B cell (primary cell): Measurements from ENCODE around the gene COL11A2. TPM values are rescaled to one million over a fixed set of nuclear protein-coding genes. Genes with fewer than 3 reads are reported as not detected.

Source experiments
- ATAC-seq: fragments of 200-7000 bp; cut with Tn5 transposase; one replicate; pipeline ENCODE4 v1.10.0; 2021; ENCODE audit warnings: low read depth, mild to moderate bottlenecking, moderate number of reproducible peaks, moderate library complexity
- CTCF ChIA-PET: fragments of 350-600 bp; sonication (Branson Sonifier 250); formaldehyde crosslinking; loops from one replicate; lab custom pipeline; 2021; ENCODE audit warnings: antibody characterized with exemption, inconsistent platforms; lab: Charles Lee
- POLR2A ChIA-PET: fragments of 350-600 bp; sonication (Branson Sonifier 250); formaldehyde crosslinking; loops from one replicate; lab custom pipeline; 2021; ENCODE audit warnings: antibody characterized with exemption; lab: Charles Lee
- DNase-seq: peaks from one replicate; pipeline ENCODE4 v3.0.0; 2013
- H2AFZ ChIP-seq: 2 replicates; pipeline ENCODE4 v1.6.1; 2012; ENCODE audit warnings: mild to moderate bottlenecking, low read depth, low read length; ENCODE audit not compliant: insufficient read depth, poor library complexity, severe bottlenecking
- H3K27ac ChIP-seq, 2 donors: 1 replicate in 1 of 2; 2 replicates in 1 of 2; pipeline ENCODE4 v1.5.1; 2012 to 2013; ENCODE audit warnings: low read length in 2 of 2, mild to moderate bottlenecking in 2 of 2, moderate library complexity in 1 of 2
- H3K27me3 ChIP-seq, 4 experiments: fragments of 200-600 bp in 1 of 4; sonication (generic) in 1 of 4; replicated peaks in 1 of 4; 1 replicate in 2 of 4; 2 replicates in 2 of 4; pipeline versions ENCODE4 v1.6.1 to v1.7.0; 2013 to 2016; ENCODE audit warnings: low read length in 3 of 4, mild to moderate bottlenecking in 2 of 4, mixed read lengths in 1 of 4, moderate library complexity in 1 of 4; ENCODE audit not compliant: insufficient read depth in 4 of 4, control insufficient read depth in 3 of 4; ENCODE audit errors: control extremely low read depth in 1 of 4
- H3K36me3 ChIP-seq, 2 experiments: replicated peaks in 1 of 2; 1 replicate in 1 of 2; 2 replicates in 1 of 2; pipeline versions ENCODE4 v1.6.1 to v1.7.1; 2013; ENCODE audit warnings: low read length in 1 of 2; ENCODE audit not compliant: insufficient read depth in 2 of 2, control insufficient read depth in 1 of 2; ENCODE audit errors: control extremely low read depth in 1 of 2, extremely low read depth in 1 of 2
- H3K4me1 ChIP-seq, 2 donors: fragments of 200-600 bp in 1 of 2; sonication (generic) in 1 of 2; 1 replicate in 1 of 2; 2 replicates in 1 of 2; pipeline versions ENCODE4 v1.5.1 to v1.6.1; 2013 to 2017; ENCODE audit warnings: low read length in 2 of 2; ENCODE audit not compliant: control insufficient read depth in 2 of 2, insufficient read depth in 2 of 2
- H3K4me2 ChIP-seq: replicated peaks from 2 replicates; pipeline ENCODE3; 2012; ENCODE audit warnings: mild to moderate bottlenecking, low read depth, low read length; ENCODE audit not compliant: poor library complexity, severe bottlenecking
- H3K4me3 ChIP-seq, 5 experiments: fragments of 200-600 bp in 1 of 5; sonication (generic) in 1 of 5; 1 replicate in 3 of 5; 2 replicates in 2 of 5; pipeline versions ENCODE4 v1.5.1 to v1.7.0; 2011 to 2016; ENCODE audit warnings: low read length in 4 of 5, mild to moderate bottlenecking in 4 of 5, low read depth in 2 of 5, control low read depth in 1 of 5, moderate library complexity in 1 of 5; ENCODE audit not compliant: insufficient read depth in 1 of 5; ENCODE audit errors: control extremely low read depth in 1 of 5, extremely low read depth in 1 of 5
- H3K79me2 ChIP-seq: fragments of 200-600 bp; sonication (generic); one replicate; pipeline ENCODE4 v1.6.0; 2016; ENCODE audit warnings: low read length; ENCODE audit not compliant: control insufficient read depth, insufficient read depth
- H3K9ac ChIP-seq: fragments of 200-600 bp; sonication (generic); 2 replicates; pipeline ENCODE4 v1.6.1; 2017; ENCODE audit warnings: mild to moderate bottlenecking, low read length, moderate library complexity
- H3K9me3 ChIP-seq, 3 donors: one replicate each; pipeline versions ENCODE4 v1.6.1 to v1.7.1; 2013; ENCODE audit warnings: low read length in 2 of 3; ENCODE audit not compliant: control insufficient read depth in 2 of 3, insufficient read depth in 1 of 3; ENCODE audit errors: control extremely low read depth in 1 of 3
- H4K20me1 ChIP-seq: 2 replicates; pipeline ENCODE4 v1.6.0; 2012; ENCODE audit warnings: mild to moderate bottlenecking, low read length; ENCODE audit not compliant: insufficient read depth, control insufficient read depth, poor library complexity, severe bottlenecking
- H3K27ac Mint-ChIP-seq: one replicate; pipeline ENCODE4 v1.8.0; 2021; ENCODE audit warnings: mixed read lengths
- H3K27me3 Mint-ChIP-seq: one replicate; pipeline ENCODE4 v1.8.0; 2021; ENCODE audit warnings: mixed read lengths
- H3K4me1 Mint-ChIP-seq: one replicate; pipeline ENCODE4 v1.8.0; 2021; ENCODE audit warnings: mixed read lengths
- H3K4me3 Mint-ChIP-seq: one replicate; pipeline ENCODE4 v1.8.0; 2021; ENCODE audit warnings: mixed read lengths
- H3K9me3 Mint-ChIP-seq: one replicate; pipeline ENCODE4 v1.8.0; 2022; ENCODE audit warnings: mixed read lengths; ENCODE audit not compliant: insufficient read depth
- EZH2 ChIP-seq: IDR thresholded peaks from 2 replicates; pipeline ENCODE4 v1.6.1; 2012; ENCODE audit warnings: borderline replicate concordance, low read depth, mild to moderate bottlenecking, moderate library complexity, low read length; ENCODE audit not compliant: insufficient read depth, poor library complexity, severe bottlenecking
- WGBS: methylation state at CpG from one replicate; pipeline ENCODE4 v1.1.5; 2013; ENCODE audit warnings: missing lambda C conversion rate; ENCODE audit not compliant: insufficient coverage; 5-methylcytosine and 5-hydroxymethylcytosine counted together
- intact Hi-C: fragments of 100-400 bp; cut with micrococcal nuclease; formaldehyde crosslinking; loops from one replicate; pipeline ENCODE4 v1.10.0; 2022
- polyA plus RNA-seq: library from polyadenylated mRNA; depleted of rRNA; stranded (reverse); fragments of >200 nt; gene quantifications from 2 replicates; pipeline ENCODE4 v1.2.3, GENCODE V29; 2012
- total RNA-seq, 2 donors: library from RNA; stranded (reverse); fragments of 120-200 nt in 1 of 2; gene quantifications; 1 replicate in 1 of 2; 2 replicates in 1 of 2; pipeline versions ENCODE4 v1.2.3 to v1.2.4, GENCODE V29; 2013 to 2022
- TF ChIP-seq, protein P1 (sequence below): fragments of 200-600 bp; IDR thresholded peaks from one replicate; pipeline ENCODE4 v1.8.0; 2022; ENCODE audit warnings: antibody characterized with exemption, mild to moderate bottlenecking

COL11A2 gene
- total and polyA plus RNA-seq, 2 donors (not counting 1 experiment from before 2014, with no cell fraction given), result 0.39 to 0.82 TPM

DNA sequence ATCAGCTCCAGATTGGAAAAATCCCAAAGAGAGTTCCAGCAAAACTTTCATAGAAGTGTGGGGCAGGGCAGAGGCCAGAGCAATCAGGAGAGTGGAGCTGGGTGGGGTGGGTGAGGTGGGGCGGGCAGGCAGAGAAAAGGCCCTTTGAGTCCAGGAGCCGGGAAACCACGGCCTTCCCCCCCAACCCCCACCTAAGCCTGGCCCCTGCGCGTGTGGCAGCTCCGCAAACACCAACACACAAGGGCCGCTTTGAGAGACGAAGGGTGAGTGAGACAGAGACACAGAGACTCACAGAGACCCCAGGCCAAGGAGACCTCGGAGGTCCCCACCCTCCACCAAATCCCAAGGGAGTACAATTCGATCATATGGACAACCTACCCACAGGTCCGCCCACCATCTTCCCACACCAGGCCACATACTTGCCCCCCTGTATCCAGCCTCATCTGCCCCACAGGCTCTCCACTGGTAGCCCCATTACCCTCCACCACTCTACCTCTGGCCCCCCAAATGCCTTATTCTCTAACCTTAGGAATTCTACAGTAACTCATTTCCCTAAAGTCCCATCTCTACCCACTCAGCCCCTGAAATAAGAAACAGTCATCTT lies 1.7 kb downstream of the COL11A2 start:
- no peak for TF ChIP-seq EZH2
- TF ChIP-seq, protein P1, sequence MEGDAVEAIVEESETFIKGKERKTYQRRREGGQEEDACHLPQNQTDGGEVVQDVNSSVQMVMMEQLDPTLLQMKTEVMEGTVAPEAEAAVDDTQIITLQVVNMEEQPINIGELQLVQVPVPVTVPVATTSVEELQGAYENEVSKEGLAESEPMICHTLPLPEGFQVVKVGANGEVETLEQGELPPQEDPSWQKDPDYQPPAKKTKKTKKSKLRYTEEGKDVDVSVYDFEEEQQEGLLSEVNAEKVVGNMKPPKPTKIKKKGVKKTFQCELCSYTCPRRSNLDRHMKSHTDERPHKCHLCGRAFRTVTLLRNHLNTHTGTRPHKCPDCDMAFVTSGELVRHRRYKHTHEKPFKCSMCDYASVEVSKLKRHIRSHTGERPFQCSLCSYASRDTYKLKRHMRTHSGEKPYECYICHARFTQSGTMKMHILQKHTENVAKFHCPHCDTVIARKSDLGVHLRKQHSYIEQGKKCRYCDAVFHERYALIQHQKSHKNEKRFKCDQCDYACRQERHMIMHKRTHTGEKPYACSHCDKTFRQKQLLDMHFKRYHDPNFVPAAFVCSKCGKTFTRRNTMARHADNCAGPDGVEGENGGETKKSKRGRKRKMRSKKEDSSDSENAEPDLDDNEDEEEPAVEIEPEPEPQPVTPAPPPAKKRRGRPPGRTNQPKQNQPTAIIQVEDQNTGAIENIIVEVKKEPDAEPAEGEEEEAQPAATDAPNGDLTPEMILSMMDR, result no peak
- Histone ChIP-seq H3K79me2 (no peaks in the 10 kb centered on the region), H3K9me3 (peaks cover 0 to 8% (median 0%) of the 10 kb centered on the region in 3 donors), H3K27me3 (peaks cover 0 to 58% (median 17%) of the 10 kb centered on the region in 4 experiments), H3K4me1 (peaks cover 18 to 20% of the 10 kb centered on the region in 2 donors), H3K36me3 (peaks cover 0 to 17% of the 10 kb centered on the region in 2 experiments), H3K4me3 (no peak overlapping the region), H2AFZ (no peak overlapping the region), H4K20me1 (no peaks in the 10 kb centered on the region), H3K27ac (no peak overlapping the region), H3K9ac (no peak overlapping the region), H3K4me2 (no peak overlapping the region)
- no peak for ATAC-seq
- ChIA-PET CTCF (interaction anchor here (1.4 to 1.8 kb wide), 2 partner anchors 59 to 64 kb away, joined by 5 read pairs; no protein-coding TSS in a partner anchor), POLR2A (no interaction called here)
- H3K4me3 Mint-ChIP-seq, result peak overlapping the region; percentile 8
- intact Hi-C loops, result no loop called here
- H3K27me3 Mint-ChIP-seq, result peaks cover 37% of the 10 kb centered on the region
- DNase-seq, result no peak
- H3K27ac Mint-ChIP-seq, result peak overlapping the region; percentile 53
- 83% methylated on average over 10 of the region's 11 CpGs for WGBS
- H3K4me1 Mint-ChIP-seq, result peaks cover 24% of the 10 kb centered on the region
- H3K9me3 Mint-ChIP-seq, result no peaks in the 10 kb centered on the region
